ENCODE results near the gene ZAP70. TPM values are rescaled to one million over a fixed set of nuclear protein-coding genes. Genes with fewer than 3 reads are reported as not detected.
A peak's percentile ranks its signal among the peaks of the same experiment; 100 is the strongest.

Gene ZAP70
- total RNA-seq, 2 donors from 2014 or later = 164 to 190 TPM

GRCh38 chr2:97714950-97715652 is 1.7 kb downstream of the ZAP70 start:
- Mint-ChIP-seq H3K27me3 (ENCODE audit: low read depth) (no peaks in the 10 kb centered on the region), H3K9me3 (no peaks in the 10 kb centered on the region), H3K4me1 (ENCODE audit: low read depth) (peaks cover 96% of the 10 kb centered on the region), H3K27ac (peak overlapping the region; percentile 97), H3K4me3 (peak overlapping the region; percentile 93 to 96), H3K36me3 (ENCODE audit: insufficient read depth in 2 of 2) (peaks cover 7 to 17% of the 10 kb centered on the region in 2 donors)
- ATAC-seq (replicated peaks in 1 of 2) (peak in 1 of 2 donors; percentile 22), DNase-seq (no peak)

DNA sequence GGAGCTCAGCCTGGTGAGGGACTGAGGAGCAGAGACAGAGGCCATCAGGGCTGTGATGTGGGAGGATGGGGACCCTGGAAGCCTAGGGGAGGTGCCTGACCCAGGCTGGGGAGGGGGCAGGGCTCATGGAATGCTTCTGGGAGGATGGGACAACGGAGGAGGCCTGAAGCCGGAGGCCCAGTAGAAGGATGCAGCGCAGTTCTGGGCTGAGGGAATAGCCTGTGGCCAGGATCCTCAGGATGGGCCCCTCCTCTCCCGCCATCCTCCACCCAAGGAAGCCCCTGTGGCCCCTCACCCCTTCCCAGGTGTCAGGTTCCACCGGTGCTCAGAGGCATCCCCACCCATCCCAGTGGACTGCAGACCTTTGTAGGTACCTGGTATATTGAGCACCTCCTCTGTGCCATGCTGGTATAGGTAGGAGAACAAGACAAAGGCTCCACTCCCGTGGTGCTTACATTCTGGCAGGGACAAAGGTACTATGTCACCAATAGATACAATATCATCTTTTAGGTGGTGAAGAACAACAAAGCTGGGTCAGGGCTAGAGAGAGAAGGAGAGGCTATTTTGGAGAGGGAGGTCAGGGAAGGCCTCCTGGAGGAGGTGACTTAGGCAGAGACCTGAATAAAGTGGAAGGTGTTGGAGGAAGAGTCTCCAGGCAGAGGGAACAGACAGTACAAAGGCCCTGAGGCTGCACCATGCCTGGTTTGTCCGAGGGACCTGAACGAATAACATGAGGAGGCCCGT is 2.7 kb downstream of the ZAP70 start:
- ATAC-seq (replicated peaks in 1 of 2) (no peak), DNase-seq (no peak)
- H3K27ac Mint-ChIP-seq = peak overlapping the region; percentile 97
- peaks cover 7 to 26% of the 10 kb centered on the region in 2 donors for H3K36me3 Mint-ChIP-seq (ENCODE audit: insufficient read depth in 2 of 2)
- peak overlapping the region; percentile 93 to 96 for H3K4me3 Mint-ChIP-seq
- H3K4me1 Mint-ChIP-seq (ENCODE audit: low read depth) = peaks cover 96% of the 10 kb centered on the region
- H3K9me3 Mint-ChIP-seq = no peaks in the 10 kb centered on the region
- no peaks in the 10 kb centered on the region for H3K27me3 Mint-ChIP-seq (ENCODE audit: low read depth)

GRCh38 chr2:97716695-97717612 is 3.6 kb downstream of the ZAP70 start:
- ATAC-seq (replicated peaks in 1 of 2) (no peak), DNase-seq (no peak)

GRCh38 chr2:97717613-97717995 is 4.2 kb downstream of the ZAP70 start:
- no peaks in the 10 kb centered on the region for H3K27me3 Mint-ChIP-seq (ENCODE audit: low read depth)
- peak overlapping the region; percentile 91 for H3K27ac Mint-ChIP-seq
- H3K4me1 Mint-ChIP-seq (ENCODE audit: low read depth) = peaks cover 93% of the 10 kb centered on the region
- DNase-seq (no peak), ATAC-seq (replicated peaks in 1 of 2) (no peak)
- peak overlapping the region; percentile 93 to 96 for H3K4me3 Mint-ChIP-seq
- peaks cover 7 to 30% of the 10 kb centered on the region in 2 donors for H3K36me3 Mint-ChIP-seq (ENCODE audit: insufficient read depth in 2 of 2)
- no peaks in the 10 kb centered on the region for H3K9me3 Mint-ChIP-seq

More at GRCh38 chr2:97716695-97717612, 3.6 kb downstream of the ZAP70 start:
- Mint-ChIP-seq H3K27ac (peak overlapping the region; percentile 97), H3K27me3 (ENCODE audit: low read depth) (no peaks in the 10 kb centered on the region), H3K9me3 (no peaks in the 10 kb centered on the region), H3K4me1 (ENCODE audit: low read depth) (peaks cover 96% of the 10 kb centered on the region), H3K4me3 (peak overlapping the region; percentile 93 to 96), H3K36me3 (ENCODE audit: insufficient read depth in 2 of 2) (peaks cover 7 to 26% of the 10 kb centered on the region in 2 donors)

GRCh38 chr2:97718051-97718882 is 4.9 kb downstream of the ZAP70 start:
- DNase-seq = peak; percentile 78 to 79
- peaks cover 92% of the 10 kb centered on the region for H3K4me1 Mint-ChIP-seq (ENCODE audit: low read depth)
- H3K27ac Mint-ChIP-seq = peak overlapping the region; percentile 91
- no peaks in the 10 kb centered on the region for H3K27me3 Mint-ChIP-seq (ENCODE audit: low read depth)
- no peaks in the 10 kb centered on the region for H3K9me3 Mint-ChIP-seq
- peak overlapping the region; percentile 93 to 96 for H3K4me3 Mint-ChIP-seq
- ATAC-seq (replicated peaks in 1 of 2) = peak; percentile 80
- H3K36me3 Mint-ChIP-seq (ENCODE audit: insufficient read depth in 2 of 2) = peaks cover 7 to 35% of the 10 kb centered on the region in 2 donors

GRCh38 chr2:97718942-97719341 is 5.6 kb downstream of the ZAP70 start:
- no peak for DNase-seq
- H3K27ac Mint-ChIP-seq = peak overlapping the region; percentile 91

GRCh38 chr2:97719362-97720155 is 6.2 kb downstream of the ZAP70 start:
- H3K9me3 Mint-ChIP-seq = no peaks in the 10 kb centered on the region
- peaks cover 5 to 36% of the 10 kb centered on the region in 2 donors for H3K36me3 Mint-ChIP-seq (ENCODE audit: insufficient read depth in 2 of 2)
- DNase-seq = no peak
- H3K27ac Mint-ChIP-seq = peak overlapping the region; percentile 91
- peaks cover 85% of the 10 kb centered on the region for H3K4me1 Mint-ChIP-seq (ENCODE audit: low read depth)
- H3K4me3 Mint-ChIP-seq = peak overlapping the region; percentile 93 to 96
- ATAC-seq (replicated peaks in 1 of 2) = no peak
- no peaks in the 10 kb centered on the region for H3K27me3 Mint-ChIP-seq (ENCODE audit: low read depth)

More at GRCh38 chr2:97718942-97719341, 5.6 kb downstream of the ZAP70 start:
- peak; percentile 4 to 16 for ATAC-seq (replicated peaks in 1 of 2)
- Mint-ChIP-seq H3K36me3 (ENCODE audit: insufficient read depth in 2 of 2) (peaks cover 6 to 36% of the 10 kb centered on the region in 2 donors), H3K27me3 (ENCODE audit: low read depth) (no peaks in the 10 kb centered on the region), H3K4me1 (ENCODE audit: low read depth) (peaks cover 91% of the 10 kb centered on the region), H3K9me3 (no peaks in the 10 kb centered on the region), H3K4me3 (peak overlapping the region; percentile 93 to 96)

- peaks cover 9 to 41% of the 10 kb centered on the region in 2 donors for H3K36me3 Mint-ChIP-seq (ENCODE audit: insufficient read depth in 2 of 2)
- no peaks in the 10 kb centered on the region for H3K9me3 Mint-ChIP-seq
- H3K4me1 Mint-ChIP-seq (ENCODE audit: low read depth) = peaks cover 83% of the 10 kb centered on the region
- no peaks in the 10 kb centered on the region for H3K27me3 Mint-ChIP-seq (ENCODE audit: low read depth)
- no peak for ATAC-seq (replicated peaks in 1 of 2)
- no peak for DNase-seq
- peak overlapping the region; percentile 64 for H3K27ac Mint-ChIP-seq
- peak overlapping the region; percentile 57 to 96 for H3K4me3 Mint-ChIP-seq
Observed at GRCh38 chr2:97720746-97721145, 7.4 kb downstream of the ZAP70 start.

DNA sequence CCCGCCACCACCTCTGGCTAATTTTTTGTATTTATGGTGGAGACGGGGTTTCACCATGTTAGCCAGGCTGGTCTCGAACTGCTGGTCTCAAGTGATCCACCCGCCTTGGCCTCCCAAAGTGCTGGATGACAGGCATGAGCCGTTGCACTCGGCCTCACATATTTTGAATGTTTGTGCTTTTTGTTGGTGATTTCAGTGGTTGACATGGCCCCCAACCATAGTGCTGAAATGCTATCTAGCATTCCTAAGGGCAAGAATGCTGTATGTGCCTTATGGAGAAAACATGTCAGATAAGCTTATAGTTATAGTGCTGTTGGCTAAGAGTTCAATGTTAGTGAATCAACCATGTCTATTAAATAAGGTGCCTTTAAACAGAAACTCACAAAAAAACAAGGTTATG is 8.9 kb downstream of the ZAP70 start:
- ATAC-seq (replicated peaks in 1 of 2) (no peak), DNase-seq (no peak)
- Mint-ChIP-seq H3K4me1 (ENCODE audit: low read depth) (peaks cover 81% of the 10 kb centered on the region), H3K36me3 (ENCODE audit: insufficient read depth in 2 of 2) (peaks cover 12 to 54% of the 10 kb centered on the region in 2 donors), H3K9me3 (peaks cover 0 to 1% of the 10 kb centered on the region in 2 donors), H3K27me3 (ENCODE audit: low read depth) (no peaks in the 10 kb centered on the region), H3K27ac (peak overlapping the region; percentile 85), H3K4me3 (no peak overlapping the region)

DNA sequence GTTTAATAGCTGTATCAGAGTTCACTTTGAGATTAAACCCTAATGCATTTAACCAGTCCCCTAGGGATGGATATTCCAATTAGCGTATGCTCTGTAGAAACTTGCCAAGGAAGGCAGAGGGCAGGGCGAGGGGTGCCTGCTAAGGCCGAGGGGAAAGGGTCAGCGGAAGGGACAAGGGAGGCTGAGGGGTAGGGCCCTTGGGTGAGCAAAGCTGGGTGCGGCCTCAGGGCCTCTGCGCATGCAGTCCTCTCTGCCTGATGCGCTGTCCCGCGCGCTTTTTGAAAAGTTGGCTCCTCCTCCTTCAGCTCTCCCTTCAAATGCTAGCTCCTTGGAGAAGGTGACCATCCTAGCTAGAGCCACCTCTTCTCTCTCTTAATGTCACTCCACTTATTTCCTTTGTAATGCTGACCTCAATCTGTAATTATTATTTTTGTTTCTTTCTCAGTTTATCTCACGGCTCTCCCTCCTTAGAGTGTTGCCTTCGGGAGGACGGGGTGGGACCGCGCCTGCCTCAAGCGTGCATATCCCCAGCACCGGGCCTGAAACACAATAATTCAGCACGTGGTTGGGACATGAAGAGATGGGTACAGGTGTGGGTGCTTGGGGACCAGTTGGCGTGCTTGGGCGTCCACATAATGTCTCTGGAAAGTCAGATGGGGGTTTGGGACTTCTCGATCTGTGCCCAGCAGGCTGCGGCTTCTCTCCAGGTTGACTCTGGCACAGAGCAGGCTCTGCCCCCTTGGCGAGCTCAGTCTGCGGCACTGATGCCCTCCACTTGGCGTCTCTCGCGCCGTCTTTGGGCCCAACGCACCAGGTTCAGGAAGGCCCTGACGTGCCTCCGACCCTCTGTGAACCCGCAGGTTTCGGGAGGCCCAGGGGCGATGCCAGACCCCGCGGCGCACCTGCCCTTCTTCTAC is 10.0 kb downstream of the ZAP70 start:
- Mint-ChIP-seq H3K27ac (peak overlapping the region; percentile 85), H3K4me3 (no peak overlapping the region), H3K9me3 (peaks cover 0 to 1% of the 10 kb centered on the region in 2 donors), H3K36me3 (ENCODE audit: insufficient read depth in 2 of 2) (peaks cover 24 to 66% of the 10 kb centered on the region in 2 donors), H3K4me1 (ENCODE audit: low read depth) (peaks cover 81% of the 10 kb centered on the region), H3K27me3 (ENCODE audit: low read depth) (no peaks in the 10 kb centered on the region)
- ATAC-seq (replicated peaks in 1 of 2) (no peak), DNase-seq (no peak)

DNA sequence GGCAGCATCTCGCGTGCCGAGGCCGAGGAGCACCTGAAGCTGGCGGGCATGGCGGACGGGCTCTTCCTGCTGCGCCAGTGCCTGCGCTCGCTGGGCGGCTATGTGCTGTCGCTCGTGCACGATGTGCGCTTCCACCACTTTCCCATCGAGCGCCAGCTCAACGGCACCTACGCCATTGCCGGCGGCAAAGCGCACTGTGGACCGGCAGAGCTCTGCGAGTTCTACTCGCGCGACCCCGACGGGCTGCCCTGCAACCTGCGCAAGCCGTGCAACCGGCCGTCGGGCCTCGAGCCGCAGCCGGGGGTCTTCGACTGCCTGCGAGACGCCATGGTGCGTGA is 10.7 kb downstream of the ZAP70 start:
- Mint-ChIP-seq H3K9me3 (peaks cover 0 to 1% of the 10 kb centered on the region in 2 donors), H3K36me3 (ENCODE audit: insufficient read depth in 2 of 2) (peaks cover 27 to 67% of the 10 kb centered on the region in 2 donors), H3K27ac (no peak overlapping the region), H3K4me3 (no peak overlapping the region), H3K27me3 (ENCODE audit: low read depth) (no peaks in the 10 kb centered on the region), H3K4me1 (ENCODE audit: low read depth) (peaks cover 78% of the 10 kb centered on the region)
- DNase-seq = no peak
- ATAC-seq (replicated peaks in 1 of 2) = no peak
